HepG2 (cell line): ENCODE measurements around the gene GALNT1. TPM values are rescaled to one million over a fixed set of nuclear protein-coding genes. Genes with fewer than 3 reads are reported as not detected.

Experiments used
- BRD4 ChIP-seq: sonication (generic); formaldehyde crosslinking; IDR thresholded peaks from 2 replicates; pipeline ENCODE4 v1.4.0; 2020; ENCODE audit warnings: missing genetic modification reagents
- ETS1 ChIP-seq: sonication (generic); formaldehyde crosslinking; IDR thresholded peaks from 2 replicates; pipeline ENCODE4 v1.4.0; 2020; ENCODE audit warnings: missing genetic modification reagents
- FOXA1 ChIP-seq, 2 experiments: fragments of 450-650 bp in 1 of 2; sonication (generic) in 1 of 2; formaldehyde crosslinking in 1 of 2; IDR thresholded peaks; 2 replicates each; pipeline versions ENCODE4 v1.4.0 to v1.6.1; 2016 to 2020; ENCODE audit warnings: missing genetic modification reagents in 1 of 2
- MED1 ChIP-seq: sonication (generic); formaldehyde crosslinking; IDR thresholded peaks from 2 replicates; pipeline ENCODE4 v1.4.0; 2020; ENCODE audit warnings: missing genetic modification reagents
- MXD3 ChIP-seq: IDR thresholded peaks from 2 replicates; pipeline ENCODE4 v1.6.1; 2016; ENCODE audit warnings: mild to moderate bottlenecking, missing biosample characterization, missing genetic modification reagents
- RARA ChIP-seq: IDR thresholded peaks from 2 replicates; pipeline ENCODE4 v1.6.1; 2016; ENCODE audit warnings: missing genetic modification reagents, missing compliant biosample characterization
- SMAD9 ChIP-seq: sonication (generic); formaldehyde crosslinking; IDR thresholded peaks from 2 replicates; pipeline ENCODE4 v1.5.1; 2020; ENCODE audit warnings: mild to moderate bottlenecking, missing genetic modification reagents
- THYN1 ChIP-seq: sonication (generic); formaldehyde crosslinking; IDR thresholded peaks from 2 replicates; pipeline ENCODE4 v1.8.1; 2023; ENCODE audit warnings: low read depth, mild to moderate bottlenecking, moderate library complexity, missing genetic modification reagents, borderline replicate concordance
- USF2 ChIP-seq, 2 experiments: sonication (generic) in 1 of 2; formaldehyde crosslinking in 1 of 2; IDR thresholded peaks; 2 replicates each; pipeline versions ENCODE4 v1.5.1 to v1.6.1; 2011 to 2020; ENCODE audit warnings: borderline replicate concordance in 1 of 2, low read depth in 1 of 2, low read length in 1 of 2, mild to moderate bottlenecking in 1 of 2, missing genetic modification reagents in 1 of 2, moderate library complexity in 1 of 2
- ZBTB26 ChIP-seq: IDR thresholded peaks from 2 replicates; pipeline ENCODE4 v1.6.1; 2016; ENCODE audit warnings: missing compliant biosample characterization, missing genetic modification reagents, borderline replicate concordance
- ZBTB37 ChIP-seq: sonication (generic); formaldehyde crosslinking; IDR thresholded peaks from 2 replicates; pipeline ENCODE4 v1.4.0; 2020; ENCODE audit warnings: mild to moderate bottlenecking, missing genetic modification reagents
- ZBTB39 ChIP-seq: sonication (generic); formaldehyde crosslinking; IDR thresholded peaks from 2 replicates; pipeline ENCODE4 v1.5.0; 2020; ENCODE audit warnings: missing genetic modification reagents
- ZBTB46 ChIP-seq: sonication (generic); formaldehyde crosslinking; IDR thresholded peaks from 2 replicates; pipeline ENCODE4 v1.4.0; 2020; ENCODE audit warnings: mild to moderate bottlenecking, missing genetic modification reagents, borderline replicate concordance
- ZFP1 ChIP-seq: IDR thresholded peaks from 2 replicates; pipeline ENCODE4 v1.6.1; 2016
- ZFP41 ChIP-seq: sonication (generic); formaldehyde crosslinking; IDR thresholded peaks from 2 replicates; pipeline ENCODE4 v1.4.0; 2020; ENCODE audit warnings: mild to moderate bottlenecking, missing genetic modification reagents, borderline replicate concordance
- ZMYM4 ChIP-seq: sonication (generic); formaldehyde crosslinking; IDR thresholded peaks from 2 replicates; pipeline ENCODE4 v1.8.1; 2023; ENCODE audit warnings: mild to moderate bottlenecking, missing genetic modification reagents
- ZNF564 ChIP-seq: sonication (generic); formaldehyde crosslinking; IDR thresholded peaks from 2 replicates; pipeline ENCODE4 v1.8.1; 2023; ENCODE audit warnings: mild to moderate bottlenecking, missing genetic modification reagents
- ZNF775 ChIP-seq: sonication (generic); formaldehyde crosslinking; IDR thresholded peaks from 2 replicates; pipeline ENCODE4 v1.4.0; 2020; ENCODE audit warnings: missing genetic modification reagents, mild to moderate bottlenecking, moderate library complexity, borderline replicate concordance
- polyA plus RNA-seq, 8 experiments: library from polyadenylated mRNA; depleted of rRNA in 3 of 8; stranded (reverse) in 7 of 8; unstranded in 1 of 8; fragments of >200 nt; fragmentation: Illumina TruSeq in 4 of 8; extraction: Trizol in 4 of 8; gene quantifications; 2 replicates each; pipeline versions ENCODE4 v1.2.1 to v1.2.3, GENCODE V29; 2011 to 2016; ENCODE audit warnings: low read depth in 4 of 8, missing spikeins in 1 of 8, mixed read lengths in 1 of 8; ENCODE audit not compliant: insufficient read depth in 1 of 8
- total RNA-seq, 5 experiments: library from RNA; depleted of rRNA; stranded (reverse); fragments of >200 nt; fragmentation: Illumina TruSeq; extraction: Trizol; gene quantifications; 2 replicates each; pipeline ENCODE4 v1.2.3, GENCODE V29; 2016; ENCODE audit warnings: low read depth in 1 of 5

GALNT1 gene
- total and polyA plus RNA-seq, 2 of the 13 experiments (the other 11 are each of a cell fraction or from before 2014, with no cell fraction given), result 41.1 to 100 TPM

- no peak for TF ChIP-seq ZBTB37 (CRISPR knock-in tag)
- no peak for TF ChIP-seq ZFP41 (CRISPR knock-in tag)
- no peak for TF ChIP-seq SMAD9 (CRISPR knock-in tag)
- peak; percentile 37; the same call in 1 of the 2 replicates for TF ChIP-seq RARA (CRISPR knock-in tag)
- no peak for TF ChIP-seq ZBTB26 (CRISPR knock-in tag)
- TF ChIP-seq MXD3 (CRISPR knock-in tag), result no peak
- TF ChIP-seq ZNF564 (CRISPR knock-in tag), result no peak
- TF ChIP-seq USF2 (IDR thresholded peaks at IDR 0.05; ENCODE audit: low read depth, low read length), result no peak
- TF ChIP-seq USF2 (CRISPR knock-in tag; IDR thresholded peaks at IDR 0.05; ENCODE audit: borderline replicate concordance), result no peak
- TF ChIP-seq ZBTB39 (CRISPR knock-in tag), result peak; percentile 60; the same call in 1 of the 2 replicates
- no peak for TF ChIP-seq ZBTB46
- no peak; the same call in 1 of the 2 replicates for TF ChIP-seq ZMYM4 (CRISPR knock-in tag)
- peak; percentile 81 for TF ChIP-seq FOXA1 (IDR thresholded peaks at IDR 0.05)
- TF ChIP-seq FOXA1 (CRISPR knock-in tag; IDR thresholded peaks at IDR 0.05), result peak; percentile 82
- peak; percentile 81 for TF ChIP-seq MED1 (CRISPR knock-in tag)
- no peak for TF ChIP-seq BRD4 (CRISPR knock-in tag)
- TF ChIP-seq ZFP1, result 0 out of 2 replicates have a peak, but pooled peaks have one; percentile 27
- TF ChIP-seq ETS1, result no peak
- TF ChIP-seq ZNF775, result no peak
- TF ChIP-seq THYN1 (CRISPR knock-in tag), result no peak
These were observed 121.6 kb downstream of the GALNT1 start (continued) for GRCh38 chr18:35703043-35703688.
